ENCODE measurements around the gene ARMC6.

Gene ARMC6

GRCh38 chr19:19033426-19034203 is at the start of gene ARMC6, which contains the start of gene SUGP2:
TSS of gene ARMC6 (plus strand) at chr19:19033603. CDS start at chr19:19034210, 607 bp downstream.
TSS of gene SUGP2 (minus strand) at chr19:19033517. CDS start at chr19:19031071, 2,446 bp downstream.
- DNase-seq, result peak; percentile 93

DNA sequence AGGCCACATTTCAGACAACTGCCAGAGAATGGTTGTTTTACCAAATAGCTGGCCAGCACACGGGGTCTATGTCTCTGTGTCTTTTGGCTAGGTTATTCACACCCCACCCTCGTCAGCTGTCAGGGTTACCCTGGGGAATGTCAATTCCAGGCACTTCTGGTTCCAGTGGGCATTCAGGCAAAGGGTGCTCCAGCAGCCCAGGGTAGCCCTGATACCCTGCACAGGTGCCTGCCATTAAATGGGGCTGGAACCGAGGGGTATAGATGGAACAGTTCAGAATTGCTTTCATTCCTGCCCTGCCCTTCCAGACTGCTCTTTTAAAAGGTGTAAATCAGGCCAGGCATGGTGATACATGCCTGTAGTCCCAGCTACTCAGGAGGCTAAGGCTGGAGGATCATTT is 49.2 kb upstream of the ARMC6 start:
- no peak for DNase-seq

DNA sequence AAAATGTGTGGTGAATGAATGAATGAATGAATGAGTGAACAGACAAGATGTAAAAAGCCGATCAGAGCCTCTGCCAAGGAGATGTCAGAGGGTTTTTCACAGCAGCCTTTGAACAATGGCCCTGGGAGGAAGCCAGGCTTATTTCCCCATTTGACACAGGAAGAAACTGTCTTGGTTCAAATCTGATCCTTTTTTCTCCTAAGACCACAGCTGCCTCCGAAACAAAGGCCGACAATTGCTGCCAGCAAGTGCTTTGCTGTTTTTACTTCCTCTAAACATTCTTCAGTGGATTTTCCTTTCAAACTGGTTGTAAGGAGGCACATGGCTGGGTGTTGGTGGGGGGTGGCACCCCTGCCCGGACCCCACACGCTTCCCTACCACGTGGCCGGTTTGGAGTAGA is 48.1 kb upstream of the ARMC6 start:
- peak; percentile 58 for DNase-seq

GRCh38 chr19:18987456-18987855 is 45.9 kb upstream of the ARMC6 start:
- DNase-seq, result no peak

- DNase-seq, result no peak
These were observed 44.1 kb upstream of the ARMC6 start for GRCh38 chr19:18989316-18989715.

DNA sequence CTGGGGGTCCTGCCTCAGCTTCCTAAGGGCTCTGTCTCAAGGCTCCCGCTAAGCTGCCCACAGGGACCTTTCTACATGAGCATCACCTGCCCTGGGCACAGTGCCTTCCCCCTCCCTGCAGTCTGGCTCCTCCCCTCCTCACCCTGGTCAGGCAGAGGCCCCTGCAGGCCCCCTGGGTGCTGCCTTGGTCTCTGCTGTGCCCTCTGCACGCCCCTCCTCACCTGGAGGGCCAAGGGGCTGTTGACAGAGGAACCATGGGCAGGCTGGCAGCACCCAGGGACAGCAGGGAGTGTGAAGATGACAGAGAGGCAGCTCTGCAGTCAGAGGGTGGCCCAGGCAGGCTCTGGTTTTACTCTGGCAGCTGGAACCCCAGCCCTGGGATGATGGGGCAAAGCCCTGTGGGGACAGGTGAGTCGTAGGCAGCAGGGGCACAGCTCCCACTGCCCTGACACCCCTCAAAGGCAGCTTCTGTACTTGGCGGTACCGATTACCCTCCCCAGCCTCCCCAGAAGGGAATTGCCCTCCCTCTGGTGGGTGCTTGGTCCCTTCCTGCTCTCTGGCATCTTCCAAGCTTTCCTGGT is 43.2 kb upstream of the ARMC6 start:
- DNase-seq, result no peak

DNA sequence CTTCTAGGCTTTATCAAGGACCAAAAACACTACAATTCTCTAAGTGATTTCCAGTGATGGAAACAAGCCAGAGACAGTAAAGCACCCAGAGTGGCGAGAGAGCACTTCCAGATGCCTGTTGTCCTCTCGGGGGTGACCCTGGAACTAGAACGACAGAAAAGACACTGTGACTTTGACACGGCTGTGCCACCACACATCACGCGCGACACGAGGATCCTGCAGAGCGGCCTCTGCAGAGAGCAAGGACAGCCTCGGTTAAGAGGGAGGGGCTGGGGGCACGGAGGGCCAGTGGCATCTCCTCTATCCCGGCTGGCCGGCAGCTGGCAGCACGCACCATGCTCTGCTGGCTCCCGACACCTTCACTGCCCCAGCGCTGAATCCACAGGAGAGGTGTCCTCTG is 42.4 kb upstream of the ARMC6 start:
- DNase-seq, result no peak

GRCh38 chr19:18991468-18991867 is 41.9 kb upstream of the ARMC6 start:
- DNase-seq, result no peak

- no peak for DNase-seq
These were observed 40.7 kb upstream of the ARMC6 start for GRCh38 chr19:18992696-18993095.

- DNase-seq, result no peak
These were observed 40.3 kb upstream of the ARMC6 start for GRCh38 chr19:18993115-18993514.

DNA sequence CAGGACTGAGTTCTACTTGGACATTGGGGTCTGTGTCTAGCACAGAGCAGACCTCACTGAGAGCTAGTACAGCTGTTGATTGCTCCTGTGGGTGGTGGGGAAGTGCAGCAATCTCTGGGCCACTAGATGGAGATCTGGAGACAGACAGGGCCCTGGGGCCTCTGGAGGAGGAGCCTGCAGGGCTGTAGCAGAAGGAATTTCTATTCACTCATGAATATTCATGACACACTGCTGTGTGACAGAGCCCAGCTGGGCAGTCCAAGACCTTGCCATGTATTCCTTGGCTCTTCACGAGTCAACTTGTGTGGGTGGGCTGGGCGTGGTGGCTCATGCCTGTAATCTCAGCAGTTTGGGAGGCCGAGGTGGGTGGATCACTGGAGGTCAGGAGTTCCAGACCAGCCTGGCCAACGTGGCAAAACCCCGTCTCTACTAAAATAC is 37.6 kb upstream of the ARMC6 start:
- peak; percentile 74 for DNase-seq

GRCh38 chr19:18996351-18996750 is 37.1 kb upstream of the ARMC6 start:
- no peak for DNase-seq

DNA sequence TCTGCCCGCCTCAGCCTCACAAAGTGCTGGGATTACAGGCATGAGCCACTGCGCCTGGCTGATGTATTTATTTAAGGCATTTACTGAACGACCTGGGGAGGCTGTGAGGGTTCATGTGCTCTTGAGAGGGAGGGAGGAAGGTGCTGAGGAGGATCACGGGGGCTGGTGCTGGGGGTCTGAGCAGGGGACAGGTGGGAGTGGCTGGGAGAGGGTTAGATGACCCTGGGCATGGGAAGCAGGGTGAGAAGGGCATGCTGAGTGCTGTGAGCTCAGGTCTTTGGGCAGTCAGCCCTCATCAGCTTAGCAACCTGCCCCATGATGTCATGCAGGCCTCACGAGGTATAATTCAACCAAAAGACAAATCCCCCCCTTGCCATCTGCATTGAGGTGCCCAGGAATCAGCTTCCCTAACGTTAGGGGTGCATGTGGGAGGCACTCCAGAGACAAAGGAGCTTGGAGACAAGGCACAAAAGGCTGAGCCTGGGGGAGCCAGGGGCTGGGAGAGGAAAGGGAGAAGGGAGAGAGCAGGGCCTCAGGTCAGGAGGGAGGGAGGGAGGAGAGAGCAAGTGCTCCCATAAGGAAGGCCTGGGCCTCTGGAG is 36.5 kb upstream of the ARMC6 start:
- DNase-seq, result no peak

DNA sequence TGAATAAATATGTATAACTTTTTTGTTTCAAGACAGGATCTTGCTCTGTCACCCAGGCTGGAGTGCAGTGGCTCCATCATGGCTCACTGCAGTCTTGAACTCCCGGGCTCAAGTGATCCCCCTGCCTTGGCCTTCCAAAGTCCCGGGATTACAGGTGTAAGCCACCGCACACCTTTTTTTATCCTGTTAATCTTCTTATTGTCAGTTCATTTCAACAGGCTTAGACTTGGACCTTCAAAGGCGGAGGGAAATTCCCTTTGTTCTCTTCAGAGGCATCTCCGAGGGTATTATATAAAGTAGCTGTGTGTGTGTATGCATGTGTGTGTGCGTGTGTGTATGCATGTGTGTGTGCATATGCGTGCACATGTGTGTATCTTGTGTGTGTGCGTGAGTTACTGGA is 35.1 kb upstream of the ARMC6 start:
- DNase-seq, result no peak

DNA sequence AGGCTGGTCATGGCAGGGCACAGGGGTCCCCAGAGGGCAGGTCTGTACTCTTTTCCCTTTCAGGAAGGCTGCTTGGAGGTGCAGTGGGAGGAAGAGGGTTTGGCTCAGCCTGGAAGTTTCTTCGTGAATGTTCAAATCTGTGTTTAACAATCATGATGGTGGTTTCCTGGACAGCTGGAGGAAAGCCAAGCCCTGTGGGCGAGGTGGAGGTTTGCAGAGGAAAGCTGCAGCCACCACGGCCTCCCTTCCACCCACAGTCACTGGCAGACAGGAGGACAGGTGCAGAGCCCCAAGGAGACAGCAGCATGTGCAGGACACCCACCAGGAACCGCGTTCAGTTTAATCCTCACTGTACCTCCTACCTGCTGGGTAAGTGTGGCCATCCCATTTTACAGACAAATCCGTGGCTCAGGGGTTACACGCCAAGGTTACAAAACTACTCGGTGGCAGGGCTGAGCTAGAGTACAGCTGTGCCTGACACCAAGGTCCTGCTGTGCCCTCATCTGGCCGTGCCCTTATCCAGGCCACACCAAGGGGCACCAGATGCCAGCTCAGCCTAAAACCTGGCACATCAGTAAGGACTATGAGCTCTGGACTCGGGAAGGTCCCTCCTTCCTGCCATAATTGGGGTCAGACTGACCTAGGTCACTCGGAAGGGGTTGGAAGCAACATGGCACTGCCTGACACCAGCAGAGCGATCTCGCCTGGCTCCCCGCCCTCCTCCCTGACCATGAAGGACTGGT is 34.2 kb upstream of the ARMC6 start:
- peak; percentile 47 for DNase-seq

- peak; percentile 24 for DNase-seq
These were observed 33.3 kb upstream of the ARMC6 start for GRCh38 chr19:18999896-19000620.

DNA sequence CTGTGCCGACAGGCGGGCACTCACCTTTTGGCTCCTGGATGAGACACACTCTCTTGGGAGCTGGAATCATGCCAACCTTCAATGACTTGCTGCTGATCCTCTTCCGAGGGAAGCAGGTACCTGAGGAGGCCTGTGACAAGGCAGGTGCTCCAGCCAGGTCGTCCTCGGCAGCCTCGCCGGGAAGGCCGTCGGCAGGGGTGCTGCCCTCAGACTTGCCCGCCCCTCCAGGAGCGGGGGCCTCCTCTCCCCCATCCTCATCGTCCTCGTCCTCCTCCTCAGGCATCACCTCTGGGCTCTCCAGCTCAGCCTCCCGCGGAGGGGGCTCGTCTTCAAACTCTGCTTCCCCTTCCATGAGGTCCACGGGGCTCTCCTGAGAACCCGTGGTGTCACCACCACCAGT is 29.3 kb upstream of the ARMC6 start:
- no peak for DNase-seq

GRCh38 chr19:19006213-19006612 is 27.2 kb upstream of the ARMC6 start:
- DNase-seq, result no peak

- DNase-seq, result no peak
These were observed 23.5 kb upstream of the ARMC6 start for GRCh38 chr19:19009951-19010350.

GRCh38 chr19:19010551-19010950 is 22.9 kb upstream of the ARMC6 start:
- DNase-seq, result no peak

GRCh38 chr19:19021115-19021514 is 12.3 kb upstream of the ARMC6 start:
- DNase-seq, result no peak

DNA sequence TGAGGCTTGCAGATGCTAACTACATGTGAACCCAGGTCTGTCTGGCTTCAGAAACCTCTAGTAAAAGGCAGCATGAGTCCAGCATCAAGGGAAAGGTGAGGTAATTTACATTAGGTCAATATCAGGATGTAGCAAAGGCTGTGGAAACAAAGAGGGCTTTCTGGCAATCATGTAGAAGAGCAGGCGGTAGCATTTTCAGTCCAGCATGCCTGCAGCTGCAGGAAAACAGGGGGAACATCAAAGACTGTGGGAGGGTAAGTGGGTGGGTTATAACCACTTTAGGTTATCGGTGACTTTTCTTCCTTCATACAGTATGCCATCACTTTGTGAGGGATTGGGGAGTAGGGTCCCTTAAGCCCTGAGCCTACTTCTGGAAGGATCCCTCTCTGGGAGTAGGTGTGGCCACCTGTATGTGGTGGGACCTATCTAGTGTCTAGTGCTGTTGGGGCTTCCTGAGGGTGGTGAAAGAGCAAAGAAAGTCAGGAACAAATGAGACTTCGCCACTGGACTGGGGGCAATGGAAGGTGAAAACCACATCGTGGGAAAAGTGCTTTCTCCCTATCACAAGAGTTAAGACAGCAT is 10.9 kb upstream of the ARMC6 start:
- DNase-seq, result no peak

All from hematopoietic multipotent progenitor cell treated with erythropoietin and hydrocortisone succinate and interleukin-3 and kit ligand, for 6 days (in vitro differentiated cells).